ENCODE measurements around the gene SPTBN4.

- TF ChIP-seq CTCF (IDR thresholded peaks at IDR 0.05; ENCODE audit: insufficient read depth, low read length, poor library complexity, severe bottlenecking) (no peak), EZH2phosphoT487 (conservative IDR thresholded peaks at IDR 0.05; ENCODE audit: low read length) (no peak)
These were observed 5.1 kb upstream of the SPTBN4 start for GRCh38 chr19:40461669-40462221.

Measured in SU-DHL-6 (cell line).